ENCODE data around the gene XRCC3. TPM values are rescaled to one million over a fixed set of nuclear protein-coding genes. Genes with fewer than 3 reads are reported as not detected.

Gene XRCC3
- total RNA-seq, 1 donor from 2014 or later, result 30.2 TPM

DNA sequence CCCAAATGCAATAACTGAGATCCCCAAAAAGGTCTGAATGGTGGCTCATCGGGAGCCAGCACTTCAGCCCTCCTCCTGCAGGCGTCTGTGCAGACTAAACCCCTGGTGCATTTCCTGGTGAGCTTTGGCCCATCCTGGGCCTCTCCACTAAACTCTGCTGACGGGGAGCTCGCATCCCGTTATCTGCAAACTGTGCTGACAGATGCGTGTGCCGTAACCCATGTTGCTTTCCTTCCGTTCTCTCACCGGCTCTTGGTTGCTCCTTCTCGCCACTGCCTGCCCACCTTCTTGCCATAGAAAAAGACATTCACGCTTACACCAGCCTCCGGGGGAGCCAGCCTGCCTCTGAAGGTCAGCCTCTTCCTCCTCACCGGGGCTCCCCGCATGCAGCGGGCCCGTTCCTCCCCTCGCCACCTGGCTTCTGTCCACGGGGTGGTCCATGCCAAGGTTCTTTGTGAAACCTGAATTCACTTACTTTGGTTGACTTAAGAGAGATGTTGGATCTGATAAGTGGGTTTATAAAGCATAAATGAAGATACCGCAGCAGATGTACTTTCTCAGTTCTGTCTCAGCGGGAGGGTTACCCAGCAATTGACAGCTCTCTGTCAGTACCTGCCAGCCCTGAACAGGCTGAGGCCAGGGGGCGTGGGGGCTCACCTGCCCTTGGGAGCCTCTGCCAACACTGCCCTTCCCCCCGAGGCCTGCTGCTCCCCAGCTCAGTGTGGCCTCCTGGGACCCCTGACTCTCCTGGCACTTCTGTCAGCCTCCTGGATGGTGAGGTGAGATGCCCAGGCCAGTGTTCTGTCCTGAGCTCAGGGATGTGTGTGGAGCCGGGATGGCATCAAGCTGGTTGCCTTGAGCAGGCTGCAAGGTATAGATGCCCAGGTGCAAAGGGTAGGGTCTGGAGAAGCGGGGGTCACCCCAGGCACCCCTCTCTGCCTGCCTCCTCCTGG is 14.5 kb upstream of the XRCC3 start:
- no peak overlapping the region for H3K27ac Mint-ChIP-seq
- no peaks in the 10 kb centered on the region for H3K9me3 Mint-ChIP-seq (ENCODE audit: low read depth)
- peaks cover 18% of the 10 kb centered on the region for H3K36me3 Mint-ChIP-seq (ENCODE audit: insufficient read depth)
- peaks cover 13% of the 10 kb centered on the region for H3K4me1 Mint-ChIP-seq (ENCODE audit: low read depth)
- no peak for DNase-seq (ENCODE audit: low spot score, unreplicated experiment)
- H3K27me3 Mint-ChIP-seq, result no peaks in the 10 kb centered on the region
- TF ChIP-seq CTCF (IDR thresholded peaks at IDR 0.05; ENCODE audit: unreplicated experiment), result no peak
- no peak overlapping the region for H3K4me3 Mint-ChIP-seq (ENCODE audit: low read depth)

GRCh38 chr14:103728721-103729120 is 13.5 kb upstream of the XRCC3 start:
- no peak overlapping the region for H3K4me3 Mint-ChIP-seq (ENCODE audit: low read depth)
- H3K9me3 Mint-ChIP-seq (ENCODE audit: low read depth), result no peaks in the 10 kb centered on the region
- no peak for DNase-seq (ENCODE audit: low spot score, unreplicated experiment)
- peaks cover 13% of the 10 kb centered on the region for H3K4me1 Mint-ChIP-seq (ENCODE audit: low read depth)
- H3K27ac Mint-ChIP-seq, result no peak overlapping the region
- TF ChIP-seq CTCF (IDR thresholded peaks at IDR 0.05; ENCODE audit: unreplicated experiment), result no peak
- H3K27me3 Mint-ChIP-seq, result no peaks in the 10 kb centered on the region
- H3K36me3 Mint-ChIP-seq (ENCODE audit: insufficient read depth), result peaks cover 15% of the 10 kb centered on the region

GRCh38 chr14:103728141-103728540 is 12.9 kb upstream of the XRCC3 start:
- no peak for TF ChIP-seq CTCF (IDR thresholded peaks at IDR 0.05; ENCODE audit: unreplicated experiment)
- Mint-ChIP-seq H3K4me1 (ENCODE audit: low read depth) (peaks cover 14% of the 10 kb centered on the region), H3K4me3 (ENCODE audit: low read depth) (no peak overlapping the region), H3K27ac (no peak overlapping the region), H3K36me3 (ENCODE audit: insufficient read depth) (peaks cover 15% of the 10 kb centered on the region), H3K9me3 (ENCODE audit: low read depth) (no peaks in the 10 kb centered on the region), H3K27me3 (no peaks in the 10 kb centered on the region)
- DNase-seq (ENCODE audit: low spot score, unreplicated experiment), result no peak

DNA sequence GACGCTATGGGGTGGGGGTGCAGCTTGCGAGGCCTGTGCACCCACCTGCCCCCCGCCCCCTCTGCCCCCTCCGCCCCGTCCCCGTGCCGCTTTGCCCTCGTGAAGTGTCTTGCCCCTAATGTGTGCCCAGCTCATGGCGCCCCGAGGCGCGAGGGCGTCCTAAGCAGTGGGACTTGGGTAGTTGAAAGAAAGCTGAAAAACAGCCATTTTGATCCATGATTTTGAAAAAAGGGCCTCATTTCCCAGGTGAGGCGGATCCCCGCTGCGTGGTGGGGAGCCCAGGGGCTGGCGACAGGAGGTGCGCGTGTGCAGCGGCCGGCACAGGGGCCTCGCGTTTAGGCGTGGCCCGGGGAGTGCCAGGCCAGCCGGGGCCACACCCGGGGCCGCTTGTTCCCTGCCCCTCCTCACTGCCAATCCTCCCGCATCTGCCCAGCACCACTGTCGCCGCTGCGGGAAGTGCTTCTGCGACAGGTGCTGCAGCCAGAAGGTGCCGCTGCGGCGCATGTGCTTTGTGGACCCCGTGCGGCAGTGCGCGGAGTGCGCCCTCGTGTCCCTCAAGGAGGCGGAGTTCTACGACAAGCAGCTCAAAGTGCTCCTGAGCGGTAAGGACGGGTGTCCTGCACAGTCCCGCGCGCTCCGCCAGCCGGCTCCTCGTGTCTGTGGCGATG is 12.2 kb upstream of the XRCC3 start:
- TF ChIP-seq CTCF (IDR thresholded peaks at IDR 0.05; ENCODE audit: unreplicated experiment), result no peak
- Mint-ChIP-seq H3K9me3 (ENCODE audit: low read depth) (no peaks in the 10 kb centered on the region), H3K36me3 (ENCODE audit: insufficient read depth) (peaks cover 12% of the 10 kb centered on the region), H3K27me3 (no peaks in the 10 kb centered on the region), H3K27ac (no peak overlapping the region), H3K4me3 (ENCODE audit: low read depth) (no peak overlapping the region), H3K4me1 (ENCODE audit: low read depth) (peaks cover 18% of the 10 kb centered on the region)
- no peak for DNase-seq (ENCODE audit: low spot score, unreplicated experiment)

- H3K27me3 Mint-ChIP-seq, result no peaks in the 10 kb centered on the region
- peaks cover 12% of the 10 kb centered on the region for H3K36me3 Mint-ChIP-seq (ENCODE audit: insufficient read depth)
- no peak overlapping the region for H3K27ac Mint-ChIP-seq
- TF ChIP-seq CTCF (IDR thresholded peaks at IDR 0.05; ENCODE audit: unreplicated experiment), result no peak
- H3K4me3 Mint-ChIP-seq (ENCODE audit: low read depth), result no peak overlapping the region
- DNase-seq (ENCODE audit: low spot score, unreplicated experiment), result no peak
- H3K9me3 Mint-ChIP-seq (ENCODE audit: low read depth), result no peaks in the 10 kb centered on the region
- peaks cover 18% of the 10 kb centered on the region for H3K4me1 Mint-ChIP-seq (ENCODE audit: low read depth)
Observed at GRCh38 chr14:103726474-103726873, 11.2 kb upstream of the XRCC3 start.

Data from progenitor cell of endocrine pancreas (in vitro differentiated cells).